ENCODE results near the gene OR10T2.
"Not testable (repeated sequence)": the region's sequence is repeated elsewhere in the genome, so short reads cannot be mapped to it uniquely, and the experiment has no call there.

The OR10T2 gene

DNA sequence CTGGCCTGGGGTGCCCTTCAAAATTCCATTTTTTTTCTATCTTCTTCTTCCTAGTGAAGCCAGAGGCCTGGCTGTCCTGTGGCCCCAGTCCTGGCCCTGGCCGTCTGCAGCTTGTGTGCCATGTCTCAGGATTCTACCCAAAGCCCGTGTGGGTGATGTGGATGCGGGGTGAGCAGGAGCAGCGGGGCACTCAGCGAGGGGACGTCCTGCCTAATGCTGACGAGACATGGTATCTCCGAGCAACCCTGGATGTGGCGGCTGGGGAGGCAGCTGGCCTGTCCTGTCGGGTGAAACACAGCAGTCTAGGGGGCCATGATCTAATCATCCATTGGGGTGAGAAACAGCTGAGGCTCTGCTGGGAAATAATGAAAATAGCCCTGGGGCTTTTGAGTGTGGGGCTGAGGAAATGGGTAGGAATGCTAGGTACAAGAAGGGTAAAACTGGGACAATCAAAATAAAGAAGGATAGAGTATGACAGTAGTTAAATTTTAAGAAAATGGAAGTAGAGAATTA, 43.4 kb downstream of the OR10T2 start:
- DNase-seq, result no peak

DNA sequence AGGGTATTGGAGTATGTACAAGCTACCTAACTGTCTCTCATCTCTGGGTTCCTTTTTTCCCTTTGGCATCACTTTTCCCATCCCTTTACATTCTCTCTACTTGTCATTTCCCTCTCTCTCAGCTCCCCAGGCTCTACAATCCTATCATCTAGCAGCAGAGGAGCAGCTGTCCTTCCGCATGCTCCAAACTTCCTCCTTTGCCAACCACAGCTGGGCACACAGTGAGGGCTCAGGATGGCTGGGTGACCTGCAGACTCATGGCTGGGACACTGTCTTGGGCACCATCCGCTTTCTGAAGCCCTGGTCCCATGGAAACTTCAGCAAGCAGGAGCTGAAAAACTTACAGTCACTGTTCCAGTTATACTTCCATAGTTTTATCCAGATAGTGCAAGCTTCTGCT, 45.0 kb downstream of the OR10T2 start:
- no peak for DNase-seq

DNA sequence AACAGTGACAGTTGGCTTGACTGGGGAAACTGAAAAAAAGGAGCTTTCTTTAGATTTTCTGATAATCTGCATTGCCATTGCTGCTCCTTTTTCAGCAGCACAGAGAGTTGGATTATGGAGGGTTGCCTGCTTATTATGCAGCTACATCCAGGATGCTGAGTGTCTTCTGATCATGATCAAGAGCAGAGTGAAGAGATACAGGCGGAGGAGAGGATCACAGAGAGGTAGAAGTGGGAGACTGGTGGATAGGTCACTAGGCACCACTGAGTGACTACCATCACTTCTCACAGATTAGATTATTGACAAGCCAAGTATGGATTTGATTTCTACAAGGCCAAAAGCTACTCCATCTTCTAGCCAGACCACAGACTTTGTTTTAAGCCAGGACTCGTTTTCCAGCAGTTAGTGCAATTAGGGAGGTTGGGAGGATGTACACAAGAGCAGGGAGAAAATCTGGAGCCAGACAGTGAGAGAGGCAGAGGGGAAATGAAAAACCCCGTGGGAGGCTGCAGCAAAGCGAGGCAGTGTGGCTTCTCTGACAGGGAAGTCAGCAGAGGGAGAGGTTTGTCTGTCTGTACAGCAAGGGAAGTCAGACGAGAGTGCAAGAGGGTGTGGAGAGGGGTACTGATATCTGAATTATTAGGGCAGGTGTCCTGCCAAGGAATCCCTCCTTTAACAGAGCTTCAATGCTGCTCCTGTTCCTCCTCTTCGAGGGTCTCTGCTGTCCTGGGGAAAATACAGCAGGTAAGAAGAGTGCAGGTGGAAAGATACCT, 45.8 kb downstream of the OR10T2 start, which contains the start of gene CD1E:
Gene CD1E (plus strand): TSS at position 592 of the 773 bp plus-strand sequence. CDS start 95 bp downstream, at position 687.
- DNase-seq, result no peak

DNA sequence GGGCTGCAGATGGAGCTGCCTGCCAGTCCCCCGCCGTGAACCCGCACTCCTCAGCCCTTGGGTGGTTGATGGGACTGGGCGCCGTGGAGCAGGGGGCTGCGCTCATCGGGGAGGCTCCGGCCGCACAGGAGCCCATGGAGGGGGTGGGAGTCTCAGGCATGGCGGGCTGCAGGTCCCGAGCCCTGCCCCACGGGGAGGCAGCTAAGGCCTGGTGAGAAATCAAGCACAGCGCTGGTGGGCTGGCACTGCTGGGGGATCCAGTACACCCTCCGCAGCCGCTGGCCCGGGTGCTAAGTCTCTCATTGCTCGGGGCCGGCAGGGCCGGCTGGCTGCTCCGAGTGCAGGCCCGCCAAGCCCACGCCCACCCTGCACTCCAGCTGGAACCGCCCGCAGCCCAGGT, 50.3 kb downstream of the OR10T2 start:
- DNase-seq, result not testable (repeated sequence)

Measured in activated naive CD4-positive, alpha-beta T cell treated with Interleukin-2 at 50 U/mL for 16 hours (primary cell).